Measurements from ENCODE around the gene IRX2.

The IRX2 gene

DNA sequence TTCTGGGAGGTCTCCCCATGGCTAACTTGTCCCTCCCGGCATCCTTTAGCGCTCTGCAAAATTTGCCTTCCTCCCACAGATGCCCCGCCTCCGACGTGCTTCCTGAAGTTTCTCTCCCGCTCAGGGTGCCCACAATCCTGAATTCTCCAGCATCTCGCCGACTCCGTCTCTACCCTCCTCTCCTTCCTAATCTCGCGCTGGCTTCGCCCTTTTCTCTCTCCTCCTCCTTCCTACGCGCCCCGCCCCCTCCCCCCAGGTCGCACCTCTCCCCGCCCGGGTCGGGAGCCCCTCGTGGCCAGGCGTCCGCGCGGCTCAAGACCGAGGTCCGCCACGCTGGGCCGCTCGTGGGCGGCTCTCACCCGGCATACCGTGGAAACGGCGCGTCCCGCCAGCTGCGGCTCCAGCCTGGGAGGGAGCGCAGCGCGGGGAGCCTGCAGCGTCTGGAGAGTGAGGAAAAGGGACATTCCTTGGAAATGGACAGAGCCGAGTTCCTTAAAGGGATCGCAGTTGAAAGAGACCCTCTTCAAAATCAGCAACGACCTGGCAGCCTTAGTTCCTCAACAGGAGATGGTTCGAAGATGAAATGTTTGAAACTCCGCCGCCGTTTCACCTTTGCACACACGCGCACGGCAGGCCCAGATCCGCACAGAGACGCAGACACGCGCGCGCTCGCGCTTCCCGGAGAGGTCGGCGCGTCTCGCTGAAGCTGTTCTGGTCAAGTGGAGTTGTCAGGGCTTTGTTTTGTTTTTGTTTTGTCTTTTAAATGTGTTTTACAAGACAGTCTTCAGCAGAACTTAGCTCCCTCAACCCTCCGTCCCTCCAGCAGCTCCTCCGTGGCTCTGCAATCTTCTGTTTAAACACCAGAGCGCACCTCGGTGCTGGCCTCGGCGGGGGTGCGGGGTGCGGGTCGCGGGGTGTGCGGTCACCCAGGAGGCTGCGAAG, 5.0 kb upstream of the IRX2 start:
- no peak for DNase-seq

DNA sequence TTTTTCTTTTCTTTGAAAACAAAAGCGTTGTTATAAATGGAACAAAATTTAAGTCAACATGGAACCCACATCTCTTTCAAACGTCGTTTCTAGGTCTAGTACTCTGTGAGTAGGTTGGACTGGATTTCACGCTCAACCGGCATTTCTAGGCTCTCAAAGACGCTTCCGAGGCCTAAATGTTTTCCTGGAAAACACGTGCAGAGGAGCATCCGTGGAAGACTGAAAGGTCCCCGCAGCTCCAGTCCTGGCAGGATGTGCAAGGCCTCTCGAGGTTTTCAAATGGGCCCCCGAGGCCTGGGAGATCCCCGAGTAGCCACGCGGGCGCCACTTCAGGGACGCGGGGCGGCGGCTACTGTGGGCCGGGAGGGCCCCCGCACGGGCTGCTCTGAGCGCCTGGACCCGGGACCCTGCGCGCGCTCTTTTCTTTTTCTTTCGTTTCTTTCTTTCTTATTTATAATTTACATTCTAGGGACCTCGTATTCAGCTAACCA, 4.2 kb upstream of the IRX2 start:
- DNase-seq, result no peak

DNA sequence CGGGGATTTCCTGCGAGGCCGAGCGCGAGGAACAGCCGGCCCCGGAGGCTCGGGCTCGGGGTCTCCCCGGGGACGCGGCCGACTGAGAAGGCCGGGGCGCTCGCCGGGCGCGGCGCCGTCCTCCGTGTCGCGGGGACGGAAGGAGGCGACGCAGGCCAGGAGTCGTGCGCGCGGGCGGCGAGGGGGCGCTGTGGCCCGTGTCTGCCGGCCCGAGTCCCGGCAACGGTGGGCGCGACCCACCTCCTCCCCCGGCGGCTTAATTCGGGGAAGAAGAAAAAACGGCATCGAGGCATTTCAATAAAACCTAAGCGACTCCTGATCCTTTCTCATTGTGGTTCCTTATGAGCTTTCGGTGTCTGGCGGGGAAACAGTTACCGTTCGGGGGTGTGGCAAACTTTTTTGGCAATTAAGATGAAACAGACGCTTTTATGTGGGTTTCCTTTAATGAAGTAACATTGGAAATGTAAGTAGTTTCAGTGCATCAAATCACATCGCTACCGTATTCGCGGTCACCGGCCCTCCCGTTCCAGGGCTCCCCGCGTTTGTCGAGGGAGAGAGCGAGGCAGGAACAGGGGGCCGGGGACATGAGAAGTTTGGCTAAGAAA, 3.7 kb upstream of the IRX2 start:
- peak in 1 of 56 donors; percentile 37 for DNase-seq

DNA sequence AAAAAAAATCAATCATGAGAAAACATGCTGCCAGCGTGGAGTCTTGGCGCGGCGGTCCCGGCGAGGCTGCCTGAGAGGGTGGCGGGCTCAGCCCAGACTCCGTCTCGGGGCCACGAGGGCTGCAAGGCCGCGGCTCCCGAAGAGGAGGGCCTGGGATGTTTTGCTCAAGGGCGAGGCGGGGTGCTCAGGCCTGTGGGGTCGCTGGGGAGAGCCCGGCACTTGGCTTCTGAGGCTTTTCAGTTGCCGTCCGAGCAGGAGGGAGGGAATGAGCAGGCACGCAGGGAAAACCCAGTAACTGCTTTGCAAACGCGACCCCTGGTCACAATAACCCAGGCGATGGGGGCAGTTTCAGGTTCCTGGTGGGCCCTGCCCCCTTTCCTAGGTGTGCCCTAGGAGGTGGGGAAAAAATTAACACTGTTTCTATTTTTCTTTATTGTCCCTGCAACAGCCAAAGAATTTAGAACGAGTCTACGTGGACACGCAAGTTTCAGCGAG, 3.2 kb upstream of the IRX2 start:
- no peak for DNase-seq

DNA sequence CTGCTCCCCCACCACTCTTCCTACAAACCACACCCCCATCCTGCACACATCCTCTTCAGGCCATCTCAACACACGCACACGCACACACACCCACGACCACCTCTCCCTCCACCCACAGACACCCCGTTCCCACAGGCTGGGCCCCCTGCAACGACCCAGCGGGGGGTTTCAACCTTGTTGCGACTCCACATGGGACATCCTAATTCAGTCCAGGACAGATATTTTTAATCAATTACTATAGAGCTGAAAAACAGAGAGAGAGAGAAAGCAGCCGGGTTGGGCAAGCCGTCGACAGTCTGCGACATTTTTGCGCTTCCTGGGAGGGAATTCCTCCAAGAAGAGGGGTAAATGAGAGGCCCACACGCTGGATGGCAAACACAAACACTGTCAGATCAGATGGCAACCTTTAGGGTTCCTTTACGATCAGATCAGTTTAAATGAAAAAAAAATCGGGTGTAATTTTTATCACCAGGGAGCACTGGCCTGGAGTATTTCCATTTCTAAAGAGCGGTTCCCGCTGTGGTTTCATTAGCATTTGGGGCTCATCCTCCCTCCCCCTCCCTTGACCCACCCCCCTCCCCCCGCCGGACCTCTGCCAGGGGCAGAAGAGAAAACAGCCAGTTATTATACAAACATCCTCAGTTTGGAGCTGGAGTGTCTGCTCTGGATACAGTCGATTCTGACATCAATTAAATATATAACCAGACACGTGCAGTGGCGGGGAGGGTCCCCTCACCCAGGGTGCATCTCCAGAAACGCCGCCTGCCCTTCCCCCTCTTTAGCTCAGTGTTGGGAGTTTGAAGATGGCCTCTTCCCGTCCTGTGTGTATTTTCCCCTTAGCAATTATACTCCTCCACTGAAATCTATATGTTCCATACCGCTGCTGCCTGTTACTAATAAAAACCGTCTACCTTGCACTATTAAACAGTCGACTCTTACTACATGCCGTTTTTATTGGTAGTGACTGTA, 2.3 kb upstream of the IRX2 start:
- no peak for DNase-seq

DNA sequence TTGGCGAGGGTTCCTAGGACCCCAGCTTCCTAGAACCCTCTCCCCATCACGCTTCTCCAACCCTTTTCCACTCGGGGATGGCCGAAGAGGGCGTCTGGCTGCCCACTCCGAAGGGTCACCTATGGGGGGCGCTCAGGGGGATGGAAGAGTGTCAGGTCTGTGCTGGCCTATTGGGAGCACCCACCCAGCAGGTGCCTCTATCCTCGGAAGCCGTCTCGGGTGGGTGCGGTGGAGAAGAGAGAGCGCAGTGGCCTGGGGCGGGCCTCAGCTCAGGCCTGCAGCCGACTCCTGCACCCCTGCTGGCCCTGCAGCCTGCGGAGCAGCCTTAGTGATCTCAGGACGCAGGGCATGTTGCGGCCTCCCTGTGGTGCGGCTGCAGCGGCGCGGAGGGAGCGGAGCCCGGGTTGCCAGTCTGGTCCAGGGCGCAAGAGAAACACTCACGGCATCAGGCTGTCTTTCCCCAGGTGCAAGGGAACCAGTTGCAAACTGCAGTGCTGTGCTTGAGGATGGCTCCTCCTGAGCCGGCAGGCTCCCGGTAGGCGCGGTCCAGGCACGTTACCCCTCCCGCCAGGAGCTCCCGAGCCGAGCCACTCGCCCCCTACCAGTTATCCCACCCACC, 1.5 kb upstream of the IRX2 start:
- no peak for DNase-seq

DNA sequence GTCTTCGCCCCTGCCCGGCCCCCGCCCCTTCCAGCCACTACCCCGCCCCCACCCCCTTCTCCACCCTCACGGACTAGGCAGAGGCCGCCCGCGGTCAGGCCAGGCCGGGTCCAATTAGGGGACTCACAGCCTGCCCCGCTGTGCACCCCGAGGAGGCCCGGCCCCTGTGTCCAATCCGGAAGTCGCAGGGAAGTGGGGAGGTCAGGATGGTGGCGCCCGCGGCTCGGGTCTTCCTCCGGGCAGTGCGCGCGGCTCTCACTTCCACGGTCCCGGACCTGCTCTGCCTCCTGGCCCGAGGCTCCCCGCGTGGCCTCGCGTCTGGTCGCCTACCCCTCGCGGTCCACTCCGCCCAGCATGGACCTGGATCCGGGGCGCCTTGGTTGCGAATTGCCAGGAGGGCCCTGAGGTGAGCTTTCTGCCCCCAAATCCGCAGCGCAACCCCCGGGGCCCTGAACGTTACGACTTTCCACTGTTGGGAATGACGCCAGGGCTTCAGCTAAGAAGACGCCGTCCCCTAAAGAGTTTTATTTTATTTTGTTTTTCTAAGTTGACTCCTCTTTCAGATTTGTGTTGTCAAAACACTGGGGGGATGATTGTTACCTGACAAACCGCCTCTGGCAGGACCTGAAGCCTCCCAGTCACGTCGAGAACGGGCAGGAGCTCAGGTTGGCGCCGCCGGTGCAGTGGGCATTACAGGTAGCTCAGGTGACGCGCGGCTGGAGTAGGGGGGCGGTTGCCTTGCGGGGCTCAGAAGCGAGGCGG, 763 bp upstream of the IRX2 start:
- DNase-seq, result no peak

DNA sequence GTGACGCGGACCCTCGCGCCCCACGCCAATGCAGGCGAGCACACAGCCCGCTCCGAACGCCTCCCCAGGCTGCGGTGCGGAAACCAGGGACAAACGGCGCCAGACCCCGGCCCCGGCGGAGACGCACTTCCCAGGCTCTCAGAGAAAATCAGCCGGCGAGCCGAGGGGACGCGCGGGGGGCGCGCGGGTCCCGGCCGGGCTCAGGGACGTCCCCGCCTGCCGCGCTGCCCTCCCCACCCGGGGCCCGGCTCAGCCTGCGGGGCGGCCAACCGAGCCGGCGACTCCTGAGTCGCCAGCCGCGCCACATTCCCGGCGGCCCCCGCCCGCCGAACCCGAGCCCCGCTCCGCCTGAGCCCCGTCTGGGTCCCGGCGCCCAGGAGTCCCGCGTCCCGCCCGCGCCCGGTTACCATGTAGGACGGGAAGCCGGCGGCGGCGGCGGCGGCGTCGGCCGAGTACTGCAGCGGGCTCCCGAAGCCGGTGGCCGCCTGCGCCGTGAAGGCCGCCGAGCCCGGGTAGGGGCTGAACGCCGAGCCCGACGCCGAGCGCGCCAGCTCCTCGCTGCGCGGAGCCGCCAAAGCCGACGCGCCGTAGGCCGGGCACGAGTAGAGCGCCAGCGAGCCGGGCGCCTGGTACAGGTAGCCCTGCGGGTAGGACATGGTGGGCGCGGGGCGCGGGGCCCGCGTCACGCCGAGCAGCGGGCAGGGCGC, 566 bp downstream of the IRX2 start:
- no peak for DNase-seq

DNA sequence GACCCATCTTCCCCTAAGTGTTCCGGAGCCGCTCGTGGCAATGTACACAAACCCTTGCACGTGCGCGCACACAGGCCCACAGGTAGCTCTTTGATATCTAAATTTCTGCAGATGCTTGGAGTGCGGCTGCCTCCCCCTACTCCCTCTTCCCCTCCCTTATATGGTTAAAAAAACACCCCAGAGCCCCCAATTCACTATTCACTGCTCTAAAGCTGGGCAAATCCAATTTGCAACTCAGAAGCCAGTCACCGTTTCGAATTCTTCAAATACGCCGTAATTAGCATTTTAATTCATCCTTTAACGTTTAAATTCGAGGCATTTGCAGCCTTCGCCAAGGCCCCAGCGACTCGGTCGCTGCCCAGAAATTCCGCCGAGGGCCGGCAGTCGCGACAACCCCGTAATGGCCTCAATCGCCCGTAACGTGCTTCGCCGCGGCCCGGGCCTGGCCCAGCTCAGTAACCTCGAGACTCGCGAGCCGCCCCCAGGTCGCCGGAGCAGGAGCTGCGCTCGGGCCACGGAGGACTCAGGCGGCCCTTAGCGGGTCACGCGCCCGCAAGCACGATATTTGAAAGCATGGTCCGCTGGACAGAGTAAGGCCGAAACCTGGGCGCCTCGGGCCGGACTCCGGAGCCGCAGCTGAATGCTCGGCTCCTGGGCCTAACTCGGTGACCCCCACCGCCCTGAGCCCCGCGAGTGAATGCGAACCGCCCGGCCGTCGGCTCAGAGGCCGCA, 1.3 kb downstream of the IRX2 start:
- no peak for DNase-seq

DNA sequence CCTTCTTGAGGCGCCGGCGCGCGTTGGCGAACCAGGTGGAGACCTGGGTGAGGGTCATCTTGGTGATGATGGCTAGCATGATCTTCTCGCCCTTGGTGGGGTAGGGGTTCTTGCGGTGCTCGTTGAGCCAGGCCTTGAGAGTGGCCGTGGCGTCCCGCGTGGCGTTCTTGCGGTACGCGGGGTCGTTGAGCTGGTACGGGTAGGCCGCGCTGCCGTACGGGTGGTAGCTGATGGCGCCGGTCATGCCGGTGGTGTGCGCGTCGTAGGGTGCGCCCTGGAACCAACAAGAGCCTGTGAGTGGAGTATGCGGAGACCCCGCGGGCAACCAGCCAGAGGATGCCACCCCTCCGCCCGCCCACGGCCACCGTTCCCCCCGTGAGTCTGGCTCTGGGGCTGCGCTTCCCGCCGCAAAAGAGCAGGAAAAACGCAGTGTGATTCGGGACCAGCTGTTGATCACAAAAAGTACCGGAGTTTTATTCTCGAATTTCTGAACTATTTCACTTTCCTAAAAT, 1.9 kb downstream of the IRX2 start:
- DNase-seq, result no peak

DNA sequence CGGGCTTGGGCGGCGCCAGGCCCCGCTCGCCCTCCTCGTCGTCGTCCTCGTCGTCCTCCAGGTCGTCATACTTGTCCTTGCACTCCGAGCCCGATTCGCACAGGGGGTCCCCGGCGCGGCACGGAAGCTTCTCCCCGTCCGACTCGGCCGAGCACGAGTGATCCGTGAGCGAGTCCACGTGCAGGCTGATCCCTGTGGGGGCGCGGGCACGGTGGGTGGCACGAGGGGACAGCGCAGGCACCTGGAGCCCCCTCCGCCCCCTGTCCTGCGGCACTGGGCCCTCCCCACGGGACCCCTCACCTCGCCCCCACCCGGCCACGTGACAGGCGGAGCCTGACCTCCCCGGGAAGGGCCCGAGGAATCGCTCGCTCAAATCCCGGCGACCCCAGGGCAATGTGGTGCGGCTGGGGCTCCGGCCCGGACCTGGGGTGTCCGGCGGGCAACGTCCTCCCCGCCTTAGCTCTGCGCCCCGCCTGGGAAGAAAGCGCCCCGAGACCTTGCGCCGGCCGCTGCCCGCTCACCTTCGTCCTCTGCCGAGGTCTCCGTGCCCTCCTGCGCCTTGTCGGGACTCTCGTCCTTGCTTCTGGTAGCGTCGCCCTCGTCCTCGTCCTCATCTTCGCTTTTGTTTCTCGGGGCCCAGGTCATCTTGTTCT, 2.5 kb downstream of the IRX2 start:
- no peak for DNase-seq

DNA sequence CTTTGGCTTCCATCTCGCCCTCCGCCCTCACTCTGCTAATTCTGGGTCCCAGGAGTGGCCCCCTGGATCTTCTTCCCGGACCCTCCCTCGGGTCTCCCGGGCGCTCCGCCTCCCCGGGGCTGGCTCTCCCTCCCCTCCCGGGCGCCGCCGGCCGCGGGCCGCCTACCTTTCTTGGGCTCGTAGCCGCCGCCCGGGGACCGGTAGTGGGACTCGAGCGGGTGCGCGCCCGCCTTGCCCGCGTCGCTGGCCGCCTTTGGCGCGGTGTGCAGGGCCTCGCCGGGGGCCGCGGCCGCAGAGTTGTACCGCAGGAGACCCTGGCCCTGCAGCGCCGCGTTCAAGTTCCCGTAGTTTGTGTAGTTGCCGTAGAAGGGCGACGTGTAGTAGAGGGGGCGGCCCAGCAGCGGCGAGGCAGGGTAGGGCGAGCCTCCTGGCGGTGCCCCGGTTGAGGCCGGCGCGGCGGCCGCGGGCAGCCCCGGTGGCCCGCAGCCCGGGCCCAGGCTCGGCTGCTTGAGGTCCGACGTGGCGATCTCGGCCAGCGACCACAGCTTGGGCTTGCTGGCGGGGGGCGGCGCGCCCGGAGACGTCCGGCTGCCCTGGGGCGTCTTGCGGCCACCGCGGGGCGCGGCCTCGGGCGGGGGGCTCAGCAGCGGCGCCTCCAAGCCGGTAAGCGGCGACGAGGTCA, 3.2 kb downstream of the IRX2 start:
- DNase-seq, result no peak

DNA sequence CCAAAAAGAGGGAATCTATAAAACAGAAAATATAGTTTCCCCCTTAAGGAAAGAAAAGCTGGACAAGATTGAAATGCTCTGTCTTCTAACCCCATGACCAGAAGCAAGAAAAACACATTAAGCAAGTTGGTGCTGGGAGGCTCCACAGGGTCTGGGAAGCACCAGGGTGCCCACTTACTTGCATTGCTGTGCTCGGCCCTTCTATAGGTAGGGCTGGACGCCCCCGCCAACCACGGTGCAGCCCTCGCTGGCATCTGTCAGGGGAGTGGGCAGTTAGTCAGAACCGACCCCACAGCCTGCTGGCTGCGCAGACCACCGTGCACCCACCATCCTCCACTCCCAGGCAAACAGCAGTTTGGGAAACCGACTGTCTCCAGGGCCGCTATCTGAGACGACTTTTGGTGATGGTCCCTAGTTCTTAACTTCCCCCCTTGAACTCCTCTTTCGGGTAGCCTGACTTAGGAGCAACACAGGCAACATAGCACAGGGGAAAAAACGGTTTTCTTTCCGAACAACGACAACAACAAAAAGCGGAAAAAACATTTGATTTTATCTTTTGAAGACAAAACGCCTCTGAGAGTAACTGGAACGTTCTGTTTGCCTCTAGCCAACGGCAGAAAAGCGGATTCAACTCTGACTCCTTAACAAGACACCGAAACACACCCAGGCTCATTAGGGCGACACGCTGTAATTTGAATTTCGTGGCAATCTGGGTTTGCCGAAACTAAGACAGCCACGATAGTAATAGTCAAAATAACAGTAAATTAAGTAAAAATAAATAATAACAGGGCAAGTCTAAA, 3.9 kb downstream of the IRX2 start:
- DNase-seq, result no peak

DNA sequence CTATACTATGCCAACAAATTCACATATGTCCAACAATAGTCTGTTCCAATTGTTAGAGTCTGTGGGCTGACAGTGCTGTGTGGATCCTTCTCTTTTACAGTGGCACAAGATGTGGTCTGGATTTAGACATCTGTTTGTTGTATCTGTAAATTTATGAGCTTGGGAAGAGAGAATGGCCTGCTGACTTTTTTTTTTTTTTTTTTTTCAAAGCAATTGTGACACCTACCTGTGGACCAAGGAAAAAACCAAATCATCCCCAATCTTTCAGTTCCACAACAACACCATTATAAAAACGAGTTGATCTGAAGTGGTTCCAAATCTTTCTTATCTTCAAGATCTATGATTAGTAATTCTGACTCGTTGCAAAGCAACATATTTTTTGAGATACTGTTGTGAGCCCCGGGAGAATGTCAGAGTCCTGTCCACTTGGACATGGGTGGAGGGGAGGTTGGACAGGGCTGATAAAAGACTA, 4.9 kb downstream of the IRX2 start:
- no peak for DNase-seq

DNA sequence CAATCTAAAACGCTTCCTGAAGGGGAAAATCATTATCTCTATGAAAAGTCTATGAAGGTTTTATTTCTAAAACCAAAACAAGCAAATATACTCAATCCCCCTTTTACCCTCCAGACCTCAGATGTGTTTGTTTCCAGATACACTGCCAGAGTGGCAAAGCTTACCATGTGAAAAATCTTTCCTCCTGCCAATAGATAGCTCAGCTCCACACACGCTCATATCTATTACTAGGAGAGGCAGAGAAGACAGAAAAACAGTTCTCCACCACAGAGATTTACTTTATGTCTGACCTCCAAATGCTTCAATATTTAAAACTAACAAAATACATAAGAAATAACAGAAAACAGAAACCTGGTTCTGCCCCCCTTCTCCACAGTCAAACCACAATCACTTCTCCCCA, 7.0 kb downstream of the IRX2 start:
- DNase-seq, result no peak

DNA sequence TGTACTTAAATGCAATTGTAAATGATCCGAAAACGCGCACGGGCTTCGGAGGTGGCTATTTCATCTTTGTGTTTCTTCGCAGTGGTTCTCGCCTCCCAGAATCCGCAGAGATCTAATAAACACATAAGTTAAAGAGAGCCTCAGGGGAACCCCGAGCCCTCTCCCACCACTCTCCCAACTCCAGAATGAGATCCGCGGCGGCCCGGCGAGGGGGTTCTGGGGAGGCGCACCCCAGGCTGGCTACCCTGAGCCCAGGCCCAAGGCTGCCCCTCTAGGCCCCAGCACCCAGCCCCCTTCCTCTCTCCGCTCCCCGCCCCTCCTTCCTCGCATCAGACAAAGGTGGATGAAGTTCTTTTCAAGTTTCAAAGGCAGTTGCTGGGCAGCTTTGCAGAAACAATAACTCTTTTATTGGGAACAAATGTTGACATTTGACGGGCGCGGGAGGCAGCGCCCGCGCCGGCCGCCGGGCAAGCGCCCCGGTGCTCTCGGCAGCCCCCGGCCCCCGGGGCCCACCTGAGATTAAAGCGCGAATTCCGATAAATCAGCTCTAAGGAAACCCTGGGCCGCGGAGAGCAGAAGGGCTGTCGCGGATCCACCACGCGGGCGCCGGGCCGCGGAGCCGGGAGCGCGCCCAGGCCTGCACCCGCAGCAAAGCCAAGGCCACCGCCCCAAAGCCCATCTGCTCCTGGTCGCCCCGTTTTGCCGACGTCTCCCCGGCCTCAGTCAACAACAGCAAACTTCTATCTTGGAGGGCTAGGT, 8.4 kb downstream of the IRX2 start:
- DNase-seq, result no peak

Measured in amygdala (tissue), 56 donors.